ENCODE data around the gene AHSG. TPM values are rescaled to one million over a fixed set of nuclear protein-coding genes. Genes with fewer than 3 reads are reported as not detected.
"Not testable (repeated sequence)": the region's sequence is repeated elsewhere in the genome, so short reads cannot be mapped to it uniquely, and the experiment has no call there.

Gene AHSG
- total RNA-seq, 1 donor from 2014 or later = 0.16 TPM

- H3K27ac Mint-ChIP-seq = no peak overlapping the region
- no peak overlapping the region for H3K4me3 Mint-ChIP-seq
- H3K36me3 Mint-ChIP-seq (ENCODE audit: low read depth) = no peaks in the 10 kb centered on the region
- peaks cover 23% of the 10 kb centered on the region for H3K27me3 Mint-ChIP-seq (ENCODE audit: insufficient read depth)
- intact Hi-C loops (cut with micrococcal nuclease) = no loop called here
- H3K9me3 Mint-ChIP-seq = no peaks in the 10 kb centered on the region
- DNase-seq (ENCODE audit: low spot score) = no peak
- H3K4me1 Mint-ChIP-seq (ENCODE audit: low read depth) = no peaks in the 10 kb centered on the region
Observed at GRCh38 chr3:186626254-186626847, 13.5 kb downstream of the AHSG start.

- no peaks in the 10 kb centered on the region for H3K36me3 Mint-ChIP-seq (ENCODE audit: low read depth)
- DNase-seq (ENCODE audit: low spot score) = no peak
- no peak overlapping the region for H3K4me3 Mint-ChIP-seq
- intact Hi-C loops (cut with micrococcal nuclease) = no loop called here
- peaks cover 17% of the 10 kb centered on the region for H3K27me3 Mint-ChIP-seq (ENCODE audit: insufficient read depth)
- no peak overlapping the region for H3K27ac Mint-ChIP-seq
- no peaks in the 10 kb centered on the region for H3K9me3 Mint-ChIP-seq
- no peaks in the 10 kb centered on the region for H3K4me1 Mint-ChIP-seq (ENCODE audit: low read depth)
Observed at GRCh38 chr3:186627852-186628414, 15.1 kb downstream of the AHSG start.

- H3K27me3 Mint-ChIP-seq (ENCODE audit: insufficient read depth) = peaks cover 14% of the 10 kb centered on the region
- H3K9me3 Mint-ChIP-seq = no peaks in the 10 kb centered on the region
- H3K4me3 Mint-ChIP-seq = no peak overlapping the region
- no peaks in the 10 kb centered on the region for H3K36me3 Mint-ChIP-seq (ENCODE audit: low read depth)
- H3K27ac Mint-ChIP-seq = no peak overlapping the region
- no peak for DNase-seq (ENCODE audit: low spot score)
- no peaks in the 10 kb centered on the region for H3K4me1 Mint-ChIP-seq (ENCODE audit: low read depth)
- intact Hi-C loops (cut with micrococcal nuclease) = no loop called here
Observed at GRCh38 chr3:186628756-186629155, 15.9 kb downstream of the AHSG start.

- intact Hi-C loops (cut with micrococcal nuclease) = no loop called here
- Mint-ChIP-seq H3K27ac (no peak overlapping the region), H3K27me3 (ENCODE audit: insufficient read depth) (peaks cover 18% of the 10 kb centered on the region), H3K36me3 (ENCODE audit: low read depth) (no peaks in the 10 kb centered on the region), H3K4me1 (ENCODE audit: low read depth) (no peaks in the 10 kb centered on the region), H3K4me3 (no peak overlapping the region), H3K9me3 (no peaks in the 10 kb centered on the region)
- DNase-seq (ENCODE audit: low spot score) = no peak
Observed at GRCh38 chr3:186630950-186631641, 18.2 kb downstream of the AHSG start.

GRCh38 chr3:186633481-186633880 lies 20.6 kb downstream of the AHSG start:
- intact Hi-C loops (cut with micrococcal nuclease) = no loop called here
- Mint-ChIP-seq H3K4me3 (no peak overlapping the region), H3K36me3 (ENCODE audit: low read depth) (no peaks in the 10 kb centered on the region), H3K27me3 (ENCODE audit: insufficient read depth) (peaks cover 24% of the 10 kb centered on the region), H3K27ac (no peak overlapping the region), H3K4me1 (ENCODE audit: low read depth) (no peaks in the 10 kb centered on the region), H3K9me3 (no peaks in the 10 kb centered on the region)
- DNase-seq (ENCODE audit: low spot score) = no peak

GRCh38 chr3:186634207-186634606 lies 21.3 kb downstream of the AHSG start:
- peaks cover 24% of the 10 kb centered on the region for H3K27me3 Mint-ChIP-seq (ENCODE audit: insufficient read depth)
- intact Hi-C loops (cut with micrococcal nuclease) = loop anchor here (2.0 kb wide), 1 partner anchor 19 kb away; no protein-coding TSS in a partner anchor
- not testable (repeated sequence) for H3K4me3 Mint-ChIP-seq; H3K36me3 Mint-ChIP-seq (ENCODE audit: low read depth); H3K27ac Mint-ChIP-seq; H3K9me3 Mint-ChIP-seq; DNase-seq (ENCODE audit: low spot score); H3K4me1 Mint-ChIP-seq (ENCODE audit: low read depth)

GRCh38 chr3:186635532-186635931 lies 22.7 kb downstream of the AHSG start:
- Mint-ChIP-seq H3K4me1 (ENCODE audit: low read depth) (peaks cover under 1% of the 10 kb centered on the region), H3K9me3 (peaks cover 3% of the 10 kb centered on the region), H3K27ac (no peak overlapping the region), H3K36me3 (ENCODE audit: low read depth) (no peaks in the 10 kb centered on the region), H3K27me3 (ENCODE audit: insufficient read depth) (peaks cover 19% of the 10 kb centered on the region), H3K4me3 (no peak overlapping the region)
- intact Hi-C loops (cut with micrococcal nuclease) = loop anchor here (2.0 kb wide), 1 partner anchor 17 kb away; no protein-coding TSS in a partner anchor
- no peak for DNase-seq (ENCODE audit: low spot score)

- H3K27me3 Mint-ChIP-seq (ENCODE audit: insufficient read depth) = peaks cover 16% of the 10 kb centered on the region
- intact Hi-C loops (cut with micrococcal nuclease) = no loop called here
- no peak overlapping the region for H3K4me3 Mint-ChIP-seq
- no peak overlapping the region for H3K27ac Mint-ChIP-seq
- peaks cover 3% of the 10 kb centered on the region for H3K9me3 Mint-ChIP-seq
- H3K36me3 Mint-ChIP-seq (ENCODE audit: low read depth) = no peaks in the 10 kb centered on the region
- no peak for DNase-seq (ENCODE audit: low spot score)
- H3K4me1 Mint-ChIP-seq (ENCODE audit: low read depth) = peaks cover 11% of the 10 kb centered on the region
Observed at GRCh38 chr3:186636536-186636935, 23.7 kb downstream of the AHSG start.

GRCh38 chr3:186637686-186638085 lies 24.8 kb downstream of the AHSG start:
- intact Hi-C loops (cut with micrococcal nuclease) = no loop called here
- Mint-ChIP-seq H3K27me3 (ENCODE audit: insufficient read depth) (peaks cover 16% of the 10 kb centered on the region), H3K36me3 (ENCODE audit: low read depth) (no peaks in the 10 kb centered on the region), H3K27ac (no peak overlapping the region), H3K4me3 (no peak overlapping the region), H3K9me3 (peaks cover 3% of the 10 kb centered on the region), H3K4me1 (ENCODE audit: low read depth) (peaks cover 22% of the 10 kb centered on the region)
- DNase-seq (ENCODE audit: low spot score) = no peak

GRCh38 chr3:186638259-186638658 lies 25.4 kb downstream of the AHSG start:
- intact Hi-C loops (cut with micrococcal nuclease) = no loop called here
- Mint-ChIP-seq H3K36me3 (ENCODE audit: low read depth) (no peaks in the 10 kb centered on the region), H3K4me1 (ENCODE audit: low read depth) (peaks cover 28% of the 10 kb centered on the region), H3K27ac (no peak overlapping the region), H3K4me3 (no peak overlapping the region), H3K9me3 (peaks cover 3% of the 10 kb centered on the region), H3K27me3 (ENCODE audit: insufficient read depth) (peaks cover 16% of the 10 kb centered on the region)
- DNase-seq (ENCODE audit: low spot score) = no peak

- Mint-ChIP-seq H3K9me3 (peaks cover 3% of the 10 kb centered on the region), H3K4me1 (ENCODE audit: low read depth) (peaks cover 45% of the 10 kb centered on the region), H3K27me3 (ENCODE audit: insufficient read depth) (peaks cover 12% of the 10 kb centered on the region), H3K4me3 (no peak within 1 kb of the TSS), H3K27ac (no peak within 1 kb of the TSS), H3K36me3 (ENCODE audit: low read depth) (no peaks in the 10 kb centered on the region)
- no peak for DNase-seq (ENCODE audit: low spot score)
- intact Hi-C loops (cut with micrococcal nuclease) = loop anchor here (5.0 kb wide), 1 partner anchor 67 kb away; no protein-coding TSS in a partner anchor
Observed at GRCh38 chr3:186639778-186640472, 27.1 kb downstream of the AHSG start, which contains the start of gene FETUB. Gene FETUB, plus strand, starts transcription at chr3:186640399. Its CDS starts 62 bp downstream, at chr3:186640461.

GRCh38 chr3:186640473-186640818 lies 27.6 kb downstream of the AHSG start:
- H3K36me3 Mint-ChIP-seq (ENCODE audit: low read depth) = no peaks in the 10 kb centered on the region
- no peak for DNase-seq (ENCODE audit: low spot score)
- no peak overlapping the region for H3K4me3 Mint-ChIP-seq
- peaks cover 3% of the 10 kb centered on the region for H3K9me3 Mint-ChIP-seq
- H3K27ac Mint-ChIP-seq = no peak overlapping the region
- H3K4me1 Mint-ChIP-seq (ENCODE audit: low read depth) = peaks cover 45% of the 10 kb centered on the region
- peaks cover 12% of the 10 kb centered on the region for H3K27me3 Mint-ChIP-seq (ENCODE audit: insufficient read depth)
- intact Hi-C loops (cut with micrococcal nuclease) = loop anchor here (5.0 kb wide), 1 partner anchor 67 kb away; no protein-coding TSS in a partner anchor

- DNase-seq (ENCODE audit: low spot score) = no peak
- intact Hi-C loops (cut with micrococcal nuclease) = loop anchor here (5.0 kb wide), 1 partner anchor 66 kb away; no protein-coding TSS in a partner anchor
- Mint-ChIP-seq H3K4me1 (ENCODE audit: low read depth) (peaks cover 45% of the 10 kb centered on the region), H3K27me3 (ENCODE audit: insufficient read depth) (peaks cover 12% of the 10 kb centered on the region), H3K36me3 (ENCODE audit: low read depth) (no peaks in the 10 kb centered on the region), H3K27ac (no peak overlapping the region), H3K9me3 (peaks cover 3% of the 10 kb centered on the region), H3K4me3 (no peak overlapping the region)
Observed at GRCh38 chr3:186640929-186641328, 28.1 kb downstream of the AHSG start.
